CD4-positive, alpha-beta T cell treated with Interleukin-4 for 1 hour (primary cell): ENCODE results near the gene CTNNB1.
A peak's percentile ranks its signal among the peaks of the same experiment; 100 is the strongest.

Experiments
- DNase-seq, 2 donors: peaks; one replicate each; pipeline ENCODE4 v3.0.0-alpha.2; 2020 to 2022

Gene CTNNB1

DNA sequence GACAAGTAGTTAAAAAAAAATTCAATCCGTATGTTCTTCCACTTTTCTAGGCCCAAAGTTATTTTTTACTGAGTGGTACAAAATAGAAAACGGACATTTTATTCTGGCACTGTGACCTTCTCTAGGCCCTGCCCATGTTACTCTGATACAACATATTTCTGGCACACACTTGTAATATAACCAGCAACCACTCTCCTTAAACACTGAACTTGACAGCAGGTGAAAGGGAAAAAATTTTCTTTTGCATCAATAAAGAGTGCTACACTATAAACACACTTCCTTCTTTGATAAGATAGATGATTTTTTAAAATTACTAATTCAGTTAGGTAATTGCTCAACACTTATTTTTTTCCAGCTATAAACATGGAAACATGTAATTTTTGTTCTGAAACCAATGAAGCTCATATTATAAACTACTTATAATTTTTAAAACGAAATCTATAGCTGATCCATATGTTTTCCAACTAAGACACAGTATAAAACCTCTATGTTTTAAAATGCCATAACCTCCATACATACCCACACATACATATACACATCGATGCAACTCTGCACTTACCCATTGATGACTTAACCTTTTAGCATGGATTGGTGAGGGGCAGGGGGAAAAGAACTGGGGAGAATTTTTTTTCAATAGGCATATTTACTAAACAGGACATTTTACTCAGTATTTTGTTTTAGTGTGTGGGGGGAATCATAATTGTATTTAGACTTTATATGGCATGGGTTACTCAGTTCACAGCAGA, 5.3 kb upstream of the CTNNB1 start:
- no peak for DNase-seq

DNA sequence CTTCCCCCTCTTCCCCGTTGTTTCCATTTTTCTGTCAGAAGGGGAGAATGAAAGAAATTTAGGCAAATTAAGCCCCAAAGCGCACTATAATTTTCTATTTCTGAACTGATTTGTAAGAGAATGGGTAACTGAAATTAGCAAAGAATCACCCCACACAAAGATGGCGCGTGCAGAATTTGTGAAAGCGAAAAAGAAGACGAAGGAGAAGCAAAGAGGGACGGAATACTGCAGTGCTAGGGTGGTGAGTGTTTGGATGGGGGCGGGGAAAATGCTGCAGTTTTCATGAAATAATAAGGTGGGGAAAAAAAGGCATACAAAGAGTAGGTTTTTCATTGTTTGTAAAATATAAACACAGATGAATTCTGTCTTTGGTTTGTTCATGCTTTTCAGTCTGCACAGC, 4.6 kb upstream of the CTNNB1 start:
- no peak for DNase-seq

DNA sequence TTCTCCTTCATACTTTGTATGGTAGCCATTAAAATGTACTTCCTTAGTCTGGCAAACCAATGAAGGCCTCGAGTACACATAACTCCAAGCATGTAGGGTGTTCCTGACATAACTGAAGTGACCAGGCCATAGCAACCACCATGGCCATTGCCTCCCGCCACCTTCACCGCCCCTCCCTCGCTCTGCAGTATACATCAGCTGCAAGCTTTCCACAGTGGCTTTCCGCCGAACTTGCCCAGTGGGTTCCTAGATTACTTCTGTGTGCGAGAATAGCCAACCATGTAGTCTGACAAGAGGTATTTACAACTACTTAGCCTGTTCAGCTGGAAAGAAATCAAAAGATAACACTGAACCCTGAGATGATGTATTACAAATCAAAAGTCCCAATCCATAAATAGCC, 3.4 kb upstream of the CTNNB1 start:
- DNase-seq, result no peak

DNA sequence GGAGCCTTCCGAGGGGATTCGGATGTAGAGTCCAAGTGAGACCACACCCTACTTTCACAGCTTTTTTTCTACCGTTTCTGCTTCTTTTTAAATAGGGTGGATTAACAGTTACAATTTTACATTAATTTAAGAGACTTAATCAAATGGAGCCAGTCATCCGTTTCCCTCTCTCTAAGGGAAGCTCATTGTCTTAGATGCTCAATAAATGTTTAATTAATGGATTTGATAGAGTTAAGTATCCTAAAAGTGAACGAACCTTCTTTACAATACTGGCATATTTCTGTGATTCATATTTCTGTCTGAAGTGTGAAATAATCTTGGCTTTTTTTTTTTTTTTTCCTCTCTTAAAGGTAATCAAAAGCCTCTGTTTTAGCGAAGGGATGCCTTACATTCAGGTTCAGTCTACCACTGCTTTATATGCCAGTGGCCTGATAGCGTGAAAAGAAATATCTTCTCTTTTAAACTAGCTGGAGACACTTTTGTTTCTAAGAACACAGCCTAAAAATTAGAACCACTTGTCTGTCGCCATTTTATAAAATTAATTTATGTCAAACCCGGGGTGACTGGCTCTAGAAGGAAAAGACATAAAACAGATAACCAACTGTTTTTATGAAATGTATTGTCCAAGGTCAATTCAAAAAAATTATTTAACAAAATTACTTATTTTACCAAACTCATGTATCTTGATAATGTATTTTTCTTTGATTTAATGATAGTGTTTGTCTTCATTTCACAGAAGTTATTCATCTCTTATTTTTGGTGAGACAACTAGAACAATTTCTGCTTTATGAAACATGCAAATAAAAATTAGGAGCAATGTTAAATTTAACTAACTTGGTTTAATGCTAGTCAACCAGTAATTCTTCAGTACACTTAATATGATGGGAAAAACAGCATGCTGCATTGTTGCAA, 2.5 kb upstream of the CTNNB1 start:
- no peak for DNase-seq

DNA sequence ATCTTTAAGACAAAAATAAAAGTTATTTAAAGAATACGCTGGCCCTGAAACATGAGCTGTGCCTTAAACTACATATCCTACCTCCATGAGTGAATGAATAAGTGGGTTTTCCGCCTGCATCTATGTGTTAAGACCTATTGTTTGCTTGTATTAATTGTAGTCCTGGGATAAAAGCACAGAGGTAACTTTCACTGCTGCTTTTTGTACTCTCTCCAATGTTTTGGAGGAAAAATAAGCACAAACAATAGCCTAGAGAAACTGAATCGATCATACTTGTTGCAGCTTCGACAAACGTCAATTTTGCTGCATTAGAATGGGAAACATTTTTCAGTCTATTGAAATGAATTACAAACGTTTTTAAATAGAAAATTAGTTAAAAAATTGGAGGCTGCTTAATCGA, 1.3 kb upstream of the CTNNB1 start:
- no peak for DNase-seq

DNA sequence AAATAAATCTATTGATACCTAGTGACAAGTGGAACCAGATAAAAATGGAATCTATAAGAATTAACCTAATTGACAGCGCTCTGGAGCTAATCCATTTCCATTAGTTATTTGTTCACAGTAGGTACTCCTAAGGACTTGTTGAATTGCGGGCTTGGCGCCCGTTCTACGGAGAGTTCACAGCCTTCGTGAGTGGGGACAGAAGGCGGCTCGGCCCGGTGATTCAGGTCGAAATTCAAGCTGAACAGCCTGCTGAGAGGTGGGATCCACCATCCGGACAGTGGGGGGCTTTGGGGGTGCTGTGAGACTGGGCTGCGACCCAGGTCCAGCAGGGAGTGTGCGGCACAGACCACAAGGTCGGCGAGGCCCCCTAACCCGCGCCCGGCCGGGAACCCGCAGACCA, 779 bp upstream of the CTNNB1 start:
- DNase-seq, result peak in 1 of 2 donors; percentile 16

DNA sequence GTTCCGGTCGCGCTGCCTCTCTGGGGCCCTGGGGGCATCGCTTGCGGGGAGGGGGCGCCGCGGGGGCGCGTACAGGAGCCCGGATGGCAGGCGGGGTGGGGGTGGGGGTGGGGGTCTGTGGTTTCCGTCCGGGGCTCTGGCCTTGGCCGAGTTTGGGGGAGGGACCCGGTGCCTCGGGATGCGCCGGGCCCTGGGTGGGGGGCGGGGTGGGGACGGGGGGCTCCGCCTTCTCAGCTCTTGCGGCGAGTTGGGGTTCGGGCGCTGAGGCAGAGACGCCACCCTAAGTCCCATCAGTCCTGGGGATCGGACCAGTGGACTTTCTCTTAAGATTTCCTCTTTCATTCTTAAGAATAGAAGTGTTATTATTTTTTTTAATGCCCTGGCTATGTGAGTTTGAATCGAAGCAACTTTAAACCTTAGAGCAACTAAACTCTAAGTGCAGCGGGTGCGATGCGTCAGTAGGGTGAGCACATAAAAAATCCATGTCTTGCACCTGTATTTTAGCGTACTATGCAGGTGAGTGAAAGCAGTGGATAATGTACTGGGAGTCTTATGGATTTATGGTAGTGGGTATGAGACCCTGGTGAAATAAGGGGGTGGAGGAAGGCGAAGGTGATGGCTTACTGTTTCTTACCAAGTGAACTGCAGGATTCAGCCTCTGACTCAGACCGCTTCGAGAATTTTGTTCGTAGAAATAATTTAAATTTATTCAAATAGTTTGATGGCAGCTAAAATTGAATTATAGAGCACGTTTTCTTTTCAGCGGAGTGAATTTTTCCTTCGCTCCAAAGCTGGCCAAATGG, 762 bp downstream of the CTNNB1 start:
- peak; percentile 47 to 52 for DNase-seq

DNA sequence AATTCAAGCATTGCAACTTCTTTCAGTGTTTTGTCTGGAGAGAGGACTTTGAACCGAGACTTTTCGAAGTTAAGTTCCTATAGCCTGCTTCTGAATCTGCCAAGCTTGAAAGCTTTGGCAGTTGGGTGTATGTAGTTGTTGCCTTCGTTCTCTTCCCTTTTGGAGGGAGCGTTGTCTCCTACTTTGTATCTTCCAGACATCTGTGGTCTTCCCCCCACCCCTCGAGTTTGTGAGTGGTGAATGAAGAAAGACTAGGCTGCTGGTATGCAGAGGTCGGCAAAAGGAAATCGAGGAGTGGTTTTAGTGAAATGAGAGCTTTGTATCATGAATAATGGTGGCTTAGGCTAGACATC, 1.3 kb downstream of the CTNNB1 start:
- DNase-seq, result peak in 1 of 2 donors; percentile 36

DNA sequence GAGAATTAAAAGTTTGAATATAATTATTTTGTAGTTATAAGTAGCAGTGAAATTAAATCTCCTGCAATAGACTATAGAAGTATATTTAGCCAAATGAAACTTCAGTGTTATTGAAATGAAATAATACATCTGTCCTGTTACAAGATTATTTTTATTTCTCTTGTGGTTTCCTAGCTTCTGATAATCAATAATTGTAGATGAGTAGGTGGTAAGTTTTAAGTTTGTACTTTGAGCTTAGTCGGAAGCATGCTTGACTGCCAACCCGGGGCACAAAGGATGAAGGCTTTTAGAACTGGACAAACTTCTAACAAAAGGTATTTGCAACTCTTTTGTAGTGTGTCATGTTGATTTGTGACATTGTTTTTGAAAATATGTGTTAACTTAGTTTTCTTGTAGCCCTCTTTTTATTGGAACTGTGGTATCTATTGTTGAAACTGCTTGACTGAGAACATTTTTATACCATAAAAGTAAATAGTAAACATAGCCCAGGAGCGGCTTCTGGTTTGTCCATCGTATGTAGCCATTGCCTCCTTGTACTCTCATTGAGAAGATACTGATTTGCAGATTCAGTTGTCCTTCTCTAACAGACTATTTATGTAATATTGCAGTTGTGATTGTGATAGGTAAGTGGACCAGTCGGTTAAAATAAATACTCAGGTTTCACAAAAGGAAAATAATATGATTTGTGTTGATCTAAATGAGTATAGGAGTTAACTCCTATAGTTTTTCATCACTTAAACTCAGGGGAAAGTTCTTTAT, 2.9 kb downstream of the CTNNB1 start:
- no peak for DNase-seq

DNA sequence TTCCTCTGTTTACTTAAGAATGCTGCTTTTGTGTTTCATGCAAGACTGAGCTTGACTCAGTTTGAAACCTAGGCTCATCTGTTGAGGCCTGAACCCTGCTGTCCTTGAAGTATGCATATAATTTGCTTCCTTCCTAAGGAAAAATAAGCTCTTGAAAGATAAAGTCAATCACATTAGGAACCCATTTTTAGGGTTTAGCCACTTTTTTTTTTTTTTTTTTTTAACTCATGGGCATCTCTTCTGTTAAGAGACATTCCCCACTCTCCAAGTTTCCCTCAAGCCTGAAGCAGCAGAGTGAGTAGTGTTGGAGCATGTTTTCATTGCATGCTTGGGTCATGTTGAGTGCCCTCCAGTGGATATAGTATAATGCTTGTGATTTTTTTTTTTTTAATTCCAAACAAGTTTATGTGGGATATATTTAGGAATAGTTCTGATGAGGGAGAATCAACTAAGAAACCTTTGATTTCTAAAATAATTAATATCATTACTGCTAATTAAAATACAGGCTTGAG, 3.6 kb downstream of the CTNNB1 start:
- DNase-seq, result no peak

DNA sequence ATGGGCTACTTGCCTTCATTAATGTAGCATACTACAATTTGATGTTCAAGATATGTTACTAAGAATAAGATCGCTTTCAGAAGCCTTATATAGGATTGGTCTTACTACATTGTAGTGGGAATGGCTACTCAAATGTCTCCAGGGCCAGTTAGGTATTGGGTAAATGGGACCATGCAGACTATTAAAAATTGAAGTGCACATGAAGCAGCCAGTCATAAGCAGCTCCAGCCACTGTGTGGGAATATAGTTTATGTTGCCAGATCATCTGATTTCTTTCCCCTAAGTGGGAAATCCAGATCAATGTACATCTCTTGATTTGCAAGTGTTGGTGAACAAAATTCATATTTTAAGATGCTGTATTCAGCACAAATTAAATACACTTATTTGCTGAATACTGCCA, 5.1 kb downstream of the CTNNB1 start:
- no peak for DNase-seq

DNA sequence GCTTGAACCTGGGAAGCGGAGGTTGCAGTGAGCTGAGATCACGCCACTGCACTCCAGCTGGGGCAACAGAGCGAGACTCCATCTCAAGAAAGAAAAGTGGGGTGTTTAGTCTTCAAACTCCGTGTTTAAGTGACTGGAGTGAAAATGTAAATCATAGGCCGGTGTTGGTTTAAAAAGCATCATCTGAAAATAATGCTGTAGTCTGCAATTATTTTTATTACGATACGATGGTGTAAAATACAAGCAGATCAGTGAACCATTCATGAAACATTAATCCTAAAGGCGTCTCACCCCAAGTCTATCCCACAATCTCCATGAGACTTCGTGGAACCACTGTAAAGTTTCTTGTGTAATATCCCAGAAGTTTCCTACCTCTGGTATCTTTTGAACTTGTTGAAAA, 6.3 kb downstream of the CTNNB1 start:
- no peak for DNase-seq

DNA sequence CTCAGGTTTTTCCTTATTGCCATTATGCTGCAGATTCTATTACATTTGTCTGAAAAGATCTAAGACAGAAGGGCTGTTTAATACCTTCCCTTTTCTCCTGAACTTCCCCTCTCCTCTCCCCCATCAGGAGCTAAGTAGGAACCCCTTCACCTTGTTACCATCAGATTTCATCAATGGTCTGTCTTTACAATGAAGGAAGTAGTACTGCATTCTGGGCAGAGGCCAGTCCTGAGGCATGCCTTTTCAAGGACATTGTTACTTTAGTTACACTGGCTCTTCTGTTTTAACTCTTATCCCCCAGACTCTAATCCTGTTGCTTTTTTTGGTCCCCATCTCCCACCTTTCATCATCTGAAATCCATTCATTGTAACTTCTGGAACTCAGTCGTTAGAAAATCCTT, 8.1 kb downstream of the CTNNB1 start:
- no peak for DNase-seq

DNA sequence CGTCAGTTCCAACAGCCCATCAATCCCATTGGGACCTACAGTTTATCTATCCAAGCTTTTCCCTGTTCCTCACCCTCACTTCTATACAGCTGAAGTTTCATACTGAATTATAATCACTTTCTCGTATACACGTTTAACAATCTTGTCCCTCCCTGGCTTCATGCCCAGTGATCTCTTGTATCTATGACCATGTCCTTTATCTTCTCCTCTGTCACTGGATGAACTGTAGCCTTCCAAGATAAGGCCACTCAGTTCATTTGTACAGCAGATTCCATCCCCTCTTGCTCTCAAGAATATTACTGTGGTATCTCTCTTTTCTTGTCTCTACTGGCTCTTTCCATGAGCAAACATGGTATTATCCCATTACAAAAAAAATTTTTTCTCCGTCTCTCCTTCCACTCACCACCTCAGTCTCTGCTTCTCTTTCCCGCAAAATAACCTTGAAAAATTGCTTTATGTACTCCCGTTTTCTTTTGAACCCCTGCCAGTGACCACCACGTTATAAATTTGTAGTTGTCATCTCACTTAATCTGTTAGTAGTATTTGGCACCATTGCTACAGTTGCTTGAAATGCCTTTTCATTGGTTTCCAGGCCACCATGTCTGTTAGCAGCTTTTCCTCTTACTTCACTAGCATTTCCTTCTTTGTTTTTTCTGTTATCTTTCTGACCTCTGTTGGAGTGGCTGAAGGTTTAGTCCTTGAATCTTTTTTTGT, 9.4 kb downstream of the CTNNB1 start:
- DNase-seq, result no peak

DNA sequence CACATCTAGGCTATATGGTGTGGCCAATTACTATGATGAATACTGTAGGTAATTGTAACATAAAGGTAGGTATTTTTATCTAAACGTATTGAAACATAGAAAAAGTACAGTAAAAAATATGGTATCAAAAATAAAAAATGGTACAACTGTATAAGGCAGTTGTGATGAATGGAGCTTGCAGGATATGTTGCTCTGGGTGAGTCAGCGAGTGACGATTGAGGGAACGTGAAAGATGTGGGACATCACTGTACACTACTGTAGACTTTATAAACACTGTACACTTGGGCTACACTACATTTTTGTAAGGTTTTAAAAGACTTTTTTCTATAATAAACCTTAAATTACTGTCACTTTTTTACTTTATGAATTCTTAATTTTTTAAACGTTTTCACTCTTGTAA, 10.3 kb downstream of the CTNNB1 start:
- DNase-seq, result no peak

DNA sequence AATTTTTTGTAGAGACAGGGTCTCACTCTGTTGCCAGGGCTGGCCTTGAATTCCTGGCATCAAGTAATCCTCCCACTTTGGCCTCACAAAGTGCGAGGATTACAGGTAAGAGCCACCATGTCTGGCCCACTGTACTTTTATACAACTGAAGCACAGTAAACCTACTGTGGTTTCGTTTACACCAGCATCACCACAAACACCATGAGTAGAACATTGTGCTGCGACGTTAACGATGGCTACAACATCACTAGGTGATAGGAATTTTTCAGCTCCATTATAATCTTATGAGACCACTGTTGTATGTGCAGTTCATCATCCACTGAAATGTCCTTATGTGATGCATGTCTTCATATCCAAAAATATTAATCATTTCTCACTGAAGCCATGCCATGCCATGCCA, 11.7 kb downstream of the CTNNB1 start:
- no peak for DNase-seq

DNA sequence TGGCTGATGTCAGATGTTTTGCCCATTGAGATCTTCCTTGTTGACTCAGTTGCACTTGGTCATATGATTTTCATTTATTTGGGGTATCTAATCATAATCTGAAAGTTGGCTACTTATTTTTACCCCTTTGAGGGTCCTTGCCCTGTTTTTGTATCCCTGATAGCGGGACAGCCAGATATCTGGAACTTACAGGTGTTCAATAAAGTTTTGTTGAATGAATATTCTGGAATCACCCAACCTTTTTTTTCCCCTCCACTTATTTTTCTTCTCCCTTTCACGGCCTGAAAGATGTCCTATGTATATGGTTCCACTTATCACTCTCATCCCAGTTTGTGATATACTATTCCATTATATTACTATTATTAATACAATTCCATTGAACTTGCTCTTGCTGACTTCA, 12.8 kb downstream of the CTNNB1 start:
- no peak for DNase-seq

DNA sequence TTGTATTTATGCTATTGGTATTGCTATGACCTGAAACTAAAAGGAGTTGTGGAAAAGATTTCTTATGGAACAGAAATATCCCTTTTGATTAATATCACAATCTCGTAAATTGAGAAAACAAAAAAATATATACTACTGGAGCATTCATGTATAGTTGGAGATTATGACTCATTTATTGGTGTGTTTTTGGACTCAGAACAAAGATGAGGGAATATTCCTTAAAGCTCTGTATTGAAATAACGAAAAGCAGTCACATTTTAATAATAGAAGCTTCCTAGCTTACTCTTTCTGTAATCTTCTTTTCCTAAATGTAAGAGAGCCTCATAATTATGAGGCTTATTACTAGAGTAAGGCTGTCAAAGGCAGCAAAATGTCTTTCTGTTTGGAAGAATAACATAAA, 14.3 kb downstream of the CTNNB1 start:
- DNase-seq, result no peak

DNA sequence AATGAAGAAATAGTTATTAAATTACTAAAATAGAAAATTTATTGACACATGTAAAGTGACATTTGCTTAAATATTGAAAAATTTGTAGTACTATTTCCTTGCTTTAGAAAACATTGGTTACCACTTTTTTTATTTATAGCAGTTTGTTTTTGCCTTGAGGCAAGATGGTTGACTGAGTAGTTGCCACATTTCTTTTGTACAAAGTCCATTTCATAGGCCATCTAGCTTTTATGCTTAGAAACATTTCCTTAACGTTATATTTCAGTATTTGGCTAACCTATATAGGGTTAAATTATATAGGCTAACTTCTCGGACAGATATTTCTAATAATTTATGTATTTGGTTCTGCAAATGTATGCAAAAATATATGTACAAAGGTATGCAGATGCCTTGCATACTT, 17.1 kb downstream of the CTNNB1 start:
- DNase-seq, result no peak

DNA sequence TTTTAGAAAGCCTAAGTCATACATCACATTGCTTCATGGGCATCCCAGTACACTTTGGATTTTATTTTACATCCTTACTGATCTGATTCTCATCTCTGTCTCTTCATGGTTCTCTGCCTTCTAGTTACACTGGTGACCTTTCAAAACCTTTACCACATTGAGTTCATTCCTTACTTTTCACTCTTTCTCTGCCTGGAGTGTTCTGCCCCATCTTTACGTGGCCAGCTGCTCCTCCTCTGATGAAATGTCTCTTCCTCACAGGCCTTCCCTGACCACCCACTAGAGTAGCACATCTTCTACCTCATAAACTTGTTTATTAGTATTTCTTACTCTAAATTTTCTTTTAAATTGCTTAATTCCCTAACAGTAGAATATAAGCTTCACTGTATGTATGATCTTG, 17.7 kb downstream of the CTNNB1 start:
- no peak for DNase-seq

DNA sequence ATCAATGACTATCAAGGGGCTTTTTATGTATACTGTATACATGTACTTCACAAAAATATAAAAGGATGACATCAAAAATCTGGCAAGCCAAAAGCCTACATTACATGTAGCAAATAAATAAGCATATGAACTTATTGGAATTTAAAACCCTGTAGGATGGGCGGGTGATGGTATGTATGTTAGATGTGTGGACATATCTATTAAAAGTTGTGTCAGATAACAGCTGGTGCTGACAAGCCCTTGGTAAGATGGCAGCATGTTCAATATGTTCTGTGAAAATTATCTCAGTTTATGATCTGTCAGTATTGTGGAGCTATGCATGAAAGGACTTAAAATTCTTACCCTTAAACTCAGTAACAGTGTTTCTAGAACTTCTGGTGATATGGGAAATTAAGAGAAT, 20.1 kb downstream of the CTNNB1 start:
- no peak for DNase-seq
